Endodermal cell (in vitro differentiated cells): ENCODE measurements around the gene SLC22A5. TPM values are rescaled to one million over a fixed set of nuclear protein-coding genes. Genes with fewer than 3 reads are reported as not detected.

Experiments
- DNase-seq: peaks from one replicate; pipeline ENCODE4 v3.0.0-alpha.2; 2017
- H3K27ac ChIP-seq: 2 replicates; pipeline ENCODE4 v1.5.1; 2013; ENCODE audit warnings: mild to moderate bottlenecking, low read depth, low read length, moderate library complexity
- H3K27me3 ChIP-seq: 2 replicates; pipeline ENCODE4 v1.6.1; 2013; ENCODE audit warnings: mild to moderate bottlenecking, low read length, moderate library complexity; ENCODE audit not compliant: insufficient read depth, control insufficient read depth, poor library complexity, severe bottlenecking
- H3K36me3 ChIP-seq: 2 replicates; pipeline ENCODE4 v1.7.0; 2013; ENCODE audit warnings: mild to moderate bottlenecking, low read length, moderate library complexity; ENCODE audit not compliant: control insufficient read depth, insufficient read depth
- H3K4me1 ChIP-seq: one replicate; pipeline ENCODE4 v1.7.0; 2013; ENCODE audit warnings: low read length; ENCODE audit not compliant: control insufficient read depth, insufficient read depth
- H3K4me3 ChIP-seq: 2 replicates; pipeline ENCODE4 v1.5.1; 2013; ENCODE audit warnings: mild to moderate bottlenecking, low read length, moderate library complexity
- H3K9ac ChIP-seq: 2 replicates; pipeline ENCODE4 v1.6.1; 2013; ENCODE audit warnings: mild to moderate bottlenecking, low read length, moderate library complexity; ENCODE audit not compliant: poor library complexity, severe bottlenecking; ENCODE audit errors: extremely low read depth
- H3K9me3 ChIP-seq: 2 replicates; pipeline ENCODE4 v1.6.1; 2013; ENCODE audit warnings: mild to moderate bottlenecking, low read length, moderate library complexity; ENCODE audit not compliant: control insufficient read depth
- H3K27ac Mint-ChIP-seq: 2 replicates; pipeline ENCODE4 v1.8.0; 2020; ENCODE audit warnings: mixed read lengths
- H3K27me3 Mint-ChIP-seq: 2 replicates; pipeline ENCODE4 v1.8.0; 2021; ENCODE audit warnings: mild to moderate bottlenecking, mixed read lengths; ENCODE audit not compliant: insufficient read depth
- H3K36me3 Mint-ChIP-seq: 2 replicates; pipeline ENCODE4 v1.8.0; 2020; ENCODE audit warnings: low read depth, mixed read lengths
- H3K4me1 Mint-ChIP-seq: 2 replicates; pipeline ENCODE4 v1.8.0; 2020; ENCODE audit warnings: mixed read lengths
- H3K4me3 Mint-ChIP-seq: 2 replicates; pipeline ENCODE4 v1.8.0; 2020; ENCODE audit warnings: mild to moderate bottlenecking, moderate library complexity, mixed read lengths
- H3K9me3 Mint-ChIP-seq: 2 replicates; pipeline ENCODE4 v1.8.0; 2020; ENCODE audit warnings: mild to moderate bottlenecking, mixed read lengths
- CTCF ChIP-seq: fragments of 200-600 bp; sonication (generic); conservative IDR thresholded peaks from 2 replicates; pipeline ENCODE4 v1.5.0; 2021; ENCODE audit warnings: antibody characterized with exemption, mild to moderate bottlenecking
- WGBS, 2 experiments: methylation state at CpG; one replicate each; pipeline versions ENCODE4 v1.1.5 to v1.1.7; 2013; ENCODE audit warnings: missing lambda C conversion rate in 2 of 2, mixed read lengths in 1 of 2; ENCODE audit not compliant: insufficient coverage in 1 of 2, insufficient read length in 1 of 2; 5-methylcytosine and 5-hydroxymethylcytosine counted together
- total RNA-seq, 2 donors: library from RNA; stranded (reverse); fragmentation: NEBNext Ultra II Directional in 1 of 2; extraction: Animal tissue kit (Norgen Biotek cat#: 25700) in 1 of 2; gene quantifications; 2 replicates in 1 of 2; 3 replicates in 1 of 2; pipeline ENCODE4 v1.2.1, GENCODE V29; 2021

SLC22A5 gene
- total RNA-seq, 2 donors from 2014 or later: 4.9 to 8.2 TPM

DNA sequence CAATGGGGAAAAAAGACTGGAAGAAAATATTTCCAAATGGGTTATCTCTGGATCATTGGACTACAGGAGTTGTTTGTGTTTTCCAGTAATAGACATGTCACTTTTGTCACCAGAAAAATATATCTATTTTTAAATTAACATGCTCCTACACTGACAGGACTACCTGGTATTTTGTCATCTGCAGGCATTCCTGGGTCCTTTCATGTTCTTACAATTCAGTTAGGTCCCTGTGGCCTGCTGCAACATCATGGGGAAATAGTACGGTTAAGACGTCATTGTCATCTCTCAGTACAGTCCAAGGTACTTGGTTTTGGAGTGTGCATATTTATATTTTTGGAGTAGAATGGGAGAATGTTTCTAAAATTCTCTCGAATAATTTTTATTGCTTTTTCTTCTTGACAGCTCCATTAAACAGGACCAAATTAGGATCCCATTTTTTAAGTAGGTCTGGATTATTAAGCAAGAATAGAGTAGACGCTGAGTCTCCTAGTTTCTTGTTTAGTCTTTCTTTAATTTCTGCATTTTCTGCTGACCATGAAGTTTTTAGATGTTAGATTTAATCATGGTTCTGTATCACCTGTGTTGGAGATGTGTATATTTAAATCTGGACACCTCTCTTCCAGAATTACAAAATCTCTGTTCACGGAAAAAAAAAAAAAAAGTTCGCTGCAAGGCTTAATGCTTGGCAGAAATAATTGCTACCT lies 46.9 kb downstream of the SLC22A5 start:
- H3K9ac ChIP-seq: no peak overlapping the region
- no peaks in the 10 kb centered on the region for H3K9me3 ChIP-seq
- Mint-ChIP-seq H3K27ac (no peak overlapping the region), H3K4me3 (no peak overlapping the region), H3K27me3 (no peaks in the 10 kb centered on the region), H3K9me3 (no peaks in the 10 kb centered on the region), H3K36me3 (no peaks in the 10 kb centered on the region), H3K4me1 (peaks cover 10% of the 10 kb centered on the region)
- H3K4me1 ChIP-seq: no peaks in the 10 kb centered on the region
- no peaks in the 10 kb centered on the region for H3K36me3 ChIP-seq
- H3K27me3 ChIP-seq: no peaks in the 10 kb centered on the region
- 96 to 97% methylated on average over 5 to 6 of the region's 6 CpGs for WGBS, 2 experiments
- no peak overlapping the region for H3K27ac ChIP-seq
- no peak for DNase-seq
- no peak overlapping the region for H3K4me3 ChIP-seq
- no peak for TF ChIP-seq CTCF

GRCh38 chr5:132417010-132417439 lies 47.5 kb downstream of the SLC22A5 start:
- no peaks in the 10 kb centered on the region for H3K36me3 Mint-ChIP-seq
- TF ChIP-seq CTCF: no peak
- Histone ChIP-seq H3K27ac (no peak overlapping the region), H3K36me3 (no peaks in the 10 kb centered on the region), H3K9me3 (no peaks in the 10 kb centered on the region), H3K9ac (no peak overlapping the region), H3K4me3 (no peak overlapping the region), H3K4me1 (no peaks in the 10 kb centered on the region), H3K27me3 (no peaks in the 10 kb centered on the region)
- no peaks in the 10 kb centered on the region for H3K27me3 Mint-ChIP-seq
- no peak for DNase-seq
- H3K27ac Mint-ChIP-seq: no peak overlapping the region
- peaks cover 10% of the 10 kb centered on the region for H3K4me1 Mint-ChIP-seq
- H3K4me3 Mint-ChIP-seq: no peak overlapping the region
- WGBS, 2 experiments: 93% methylated on average over 5 to 6 of the region's 6 CpGs
- no peaks in the 10 kb centered on the region for H3K9me3 Mint-ChIP-seq

DNA sequence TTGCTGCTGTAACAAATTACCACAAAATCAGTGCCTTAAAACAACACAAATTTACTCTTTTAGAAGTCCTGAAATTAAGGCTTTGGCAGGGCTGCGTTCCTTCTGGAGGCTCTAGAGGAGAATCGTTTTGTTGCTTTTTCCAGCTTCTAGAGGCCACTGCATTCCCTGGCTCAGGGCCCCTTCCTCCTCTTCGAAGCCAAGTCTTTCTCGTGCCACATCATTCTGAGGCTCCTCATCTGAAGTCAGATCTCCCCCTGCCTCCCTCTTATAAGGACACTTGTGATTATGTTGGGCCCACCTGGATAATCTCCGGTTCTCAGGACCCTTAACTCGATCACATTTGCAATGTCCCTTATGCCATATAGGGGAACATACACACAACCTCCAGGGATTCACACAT lies 48.0 kb downstream of the SLC22A5 start:
- Mint-ChIP-seq H3K27ac (no peak overlapping the region), H3K9me3 (no peaks in the 10 kb centered on the region), H3K4me3 (no peak overlapping the region), H3K36me3 (no peaks in the 10 kb centered on the region), H3K4me1 (peaks cover 10% of the 10 kb centered on the region), H3K27me3 (no peaks in the 10 kb centered on the region)
- H3K4me3 ChIP-seq: no peak overlapping the region
- no peak for DNase-seq
- no peak overlapping the region for H3K27ac ChIP-seq
- no peaks in the 10 kb centered on the region for H3K36me3 ChIP-seq
- whole genome bisulfite sequencing, 2 experiments: 92 to 100% methylated on average over 6 of the region's 6 CpGs
- no peaks in the 10 kb centered on the region for H3K27me3 ChIP-seq
- no peaks in the 10 kb centered on the region for H3K9me3 ChIP-seq
- H3K9ac ChIP-seq: no peak overlapping the region
- no peaks in the 10 kb centered on the region for H3K4me1 ChIP-seq
- TF ChIP-seq CTCF: no peak
